HG02763 (cell line): ENCODE data around the gene KLF16.

Experiments used
- ATAC-seq: cut with Tn5 transposase; IDR thresholded peaks from one replicate; pipeline ENCODE4 v1.9.1; 2021; ENCODE audit warnings: mild to moderate bottlenecking, moderate library complexity; ENCODE audit not compliant: unreplicated experiment

KLF16 gene

DNA sequence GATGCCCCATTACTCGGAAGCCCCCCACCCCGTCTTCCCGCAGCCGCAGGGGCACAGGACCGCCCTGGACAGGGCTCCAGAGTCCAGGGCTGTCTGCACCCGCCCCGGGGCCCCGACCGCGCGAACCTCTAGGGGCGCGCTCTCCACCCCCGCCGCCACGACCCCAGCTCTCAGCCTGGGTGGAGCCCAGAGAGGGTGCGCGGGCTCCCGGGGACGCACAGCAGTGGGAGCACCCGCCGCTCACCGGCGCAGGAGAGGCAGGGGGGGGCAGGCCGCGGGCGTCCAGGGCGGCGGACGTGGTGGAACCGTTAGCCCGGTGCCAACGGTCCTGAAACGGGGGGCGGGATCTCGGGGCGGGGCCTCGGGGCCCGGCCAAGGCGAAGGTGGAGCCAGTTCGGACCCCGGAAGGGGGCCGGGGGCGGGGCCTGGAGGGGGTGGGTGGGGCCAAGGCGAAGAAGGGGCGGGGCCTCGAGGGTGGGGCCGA lies 51.4 kb downstream of the KLF16 start, which contains the start of gene ATP8B3:
Gene ATP8B3, minus strand, starts transcription at position 335 of the 484 bp plus-strand sequence. CDS start 540 bp downstream, outside the sequence.
- ATAC-seq, result peak; percentile 16

GRCh38 chr19:1811472-1811894 lies 51.9 kb downstream of the KLF16 start:
- ATAC-seq, result no peak

DNA sequence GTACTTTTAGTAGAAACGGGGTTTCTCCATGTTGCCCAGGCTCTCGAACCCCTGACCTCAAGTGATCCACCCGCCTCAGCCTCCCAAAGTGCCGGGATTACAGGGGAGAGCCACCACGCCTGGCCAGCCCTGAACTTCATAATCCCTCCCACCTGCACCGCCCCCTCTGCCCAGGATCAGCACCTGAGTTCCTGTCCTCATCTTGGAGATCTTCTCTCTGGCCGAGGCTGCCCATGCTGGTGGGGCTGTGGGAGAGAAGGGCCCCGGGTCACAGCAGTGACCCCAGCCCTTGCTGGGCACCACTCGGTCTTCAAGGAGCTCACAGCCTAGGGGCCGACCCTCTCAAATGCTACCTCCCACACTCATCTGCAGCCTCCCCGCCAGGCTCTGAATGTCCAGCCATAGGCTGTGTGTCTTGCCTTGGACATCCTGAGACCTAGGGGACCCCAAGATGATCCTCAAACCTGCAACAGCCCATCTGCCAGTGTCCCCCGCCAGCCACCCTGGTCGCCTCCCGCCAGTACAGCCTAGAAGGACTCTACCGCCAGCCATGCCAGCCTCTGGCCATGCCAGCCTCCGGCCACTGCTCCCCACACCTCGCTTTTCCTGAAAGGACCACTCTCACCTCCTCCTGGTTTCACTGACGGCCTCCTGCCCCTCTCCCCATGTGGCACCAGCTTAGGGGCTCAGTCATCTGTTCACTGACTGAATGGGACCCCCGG lies 52.8 kb downstream of the KLF16 start:
- ATAC-seq, result no peak

DNA sequence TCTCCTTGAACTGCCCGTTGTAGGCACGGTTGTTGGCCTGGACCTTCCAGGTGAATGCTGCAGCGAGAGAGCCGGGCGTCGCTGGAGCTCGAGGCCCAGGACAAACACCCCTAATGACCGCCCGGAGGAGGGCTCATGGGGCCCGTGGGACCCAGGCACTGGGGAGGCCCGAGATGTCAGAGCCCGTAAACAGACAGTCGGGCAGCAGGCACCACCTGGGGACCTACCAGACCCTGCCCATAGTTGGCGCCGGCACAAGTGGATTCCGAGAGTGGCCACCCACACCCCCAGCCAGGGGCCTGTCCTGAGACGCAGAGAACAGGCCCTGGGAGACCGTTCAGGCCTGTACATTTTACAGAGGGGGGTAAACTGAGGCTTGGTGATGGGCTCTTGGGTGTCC lies 53.7 kb downstream of the KLF16 start:
- no peak for ATAC-seq

GRCh38 chr19:1808395-1808731 lies 55.0 kb downstream of the KLF16 start:
- no peak for ATAC-seq

- ATAC-seq, result no peak
Measured at GRCh38 chr19:1807695-1808394, 55.5 kb downstream of the KLF16 start.

DNA sequence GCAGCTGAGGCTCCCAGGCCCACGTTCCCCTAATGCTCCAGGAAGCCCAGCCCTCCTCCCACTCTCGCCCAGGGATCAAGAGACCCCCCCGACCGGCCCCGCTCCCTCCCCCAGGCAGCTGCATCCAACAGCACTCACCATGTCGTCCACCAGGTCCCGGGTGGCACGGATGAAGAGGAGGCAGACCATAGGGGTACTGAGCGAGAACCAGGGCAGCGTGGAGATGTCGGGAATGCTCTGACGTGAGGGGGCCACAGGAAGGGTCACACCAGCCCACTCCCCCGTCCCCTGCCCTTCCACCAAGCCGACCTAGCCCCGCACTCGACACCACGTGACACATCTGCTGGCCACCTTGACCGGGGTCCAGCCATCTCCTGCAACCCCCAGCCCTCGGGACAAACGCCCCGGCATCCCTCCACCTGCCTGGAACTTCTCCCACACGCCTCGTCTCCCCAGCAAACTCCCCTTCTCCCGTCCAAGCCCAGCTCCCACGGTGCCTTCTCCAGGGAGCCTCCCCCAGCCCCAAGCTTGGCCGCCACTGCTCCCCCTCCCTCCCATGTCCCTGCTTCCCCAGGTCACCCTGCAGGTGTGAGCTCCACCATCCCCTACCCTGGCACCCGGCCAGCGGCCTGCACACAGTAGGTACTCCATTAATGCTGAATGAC lies 56.2 kb downstream of the KLF16 start:
- ATAC-seq, result no peak

- ATAC-seq, result no peak
Measured at GRCh38 chr19:1806184-1807029, 57.0 kb downstream of the KLF16 start.

GRCh38 chr19:1805401-1806183 lies 57.8 kb downstream of the KLF16 start:
- no peak for ATAC-seq

GRCh38 chr19:1804858-1805257 lies 58.5 kb downstream of the KLF16 start:
- ATAC-seq, result no peak
